ENCODE data around the gene ITGB7. TPM values are rescaled to one million over a fixed set of nuclear protein-coding genes. Genes with fewer than 3 reads are reported as not detected.

ITGB7 gene
- polyA plus RNA-seq, 1 donor (not counting 4 experiments of a cell fraction or from before 2014, with no cell fraction given) = 0.83 TPM

GRCh38 chr12:53210843-53211242 lies 3.8 kb upstream of the ITGB7 start:
- TF ChIP-seq, protein P1, sequence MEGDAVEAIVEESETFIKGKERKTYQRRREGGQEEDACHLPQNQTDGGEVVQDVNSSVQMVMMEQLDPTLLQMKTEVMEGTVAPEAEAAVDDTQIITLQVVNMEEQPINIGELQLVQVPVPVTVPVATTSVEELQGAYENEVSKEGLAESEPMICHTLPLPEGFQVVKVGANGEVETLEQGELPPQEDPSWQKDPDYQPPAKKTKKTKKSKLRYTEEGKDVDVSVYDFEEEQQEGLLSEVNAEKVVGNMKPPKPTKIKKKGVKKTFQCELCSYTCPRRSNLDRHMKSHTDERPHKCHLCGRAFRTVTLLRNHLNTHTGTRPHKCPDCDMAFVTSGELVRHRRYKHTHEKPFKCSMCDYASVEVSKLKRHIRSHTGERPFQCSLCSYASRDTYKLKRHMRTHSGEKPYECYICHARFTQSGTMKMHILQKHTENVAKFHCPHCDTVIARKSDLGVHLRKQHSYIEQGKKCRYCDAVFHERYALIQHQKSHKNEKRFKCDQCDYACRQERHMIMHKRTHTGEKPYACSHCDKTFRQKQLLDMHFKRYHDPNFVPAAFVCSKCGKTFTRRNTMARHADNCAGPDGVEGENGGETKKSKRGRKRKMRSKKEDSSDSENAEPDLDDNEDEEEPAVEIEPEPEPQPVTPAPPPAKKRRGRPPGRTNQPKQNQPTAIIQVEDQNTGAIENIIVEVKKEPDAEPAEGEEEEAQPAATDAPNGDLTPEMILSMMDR (optimal IDR thresholded peaks at IDR 0.05 in 1 of 3, IDR thresholded peaks at IDR 0.05 in 1 of 3, conservative IDR thresholded peaks at IDR 0.05 in 1 of 3; ENCODE audit: extremely low read depth in 1 of 3, insufficient read depth in 2 of 3, low read length in 3 of 3) = no peak
- TF ChIP-seq EZH2 (IDR thresholded peaks at IDR 0.05; ENCODE audit: low read length) = no peak
- no peaks in the 10 kb centered on the region for H3K9me3 ChIP-seq (ENCODE audit: control insufficient read depth, low read depth, low read length)
- FAIRE-seq = no peak
- H4K20me1 ChIP-seq (ENCODE audit: control insufficient read depth, extremely low read depth, insufficient read depth, low read length) = no peaks in the 10 kb centered on the region
- H3K4me1 ChIP-seq (ENCODE audit: control insufficient read depth, extremely low read depth, insufficient read depth, low read length) = peaks cover 5% of the 10 kb centered on the region
- no peak overlapping the region for H3K4me2 ChIP-seq (ENCODE audit: control insufficient read depth, extremely low read depth, insufficient read depth, low read depth, low read length)
- no peak overlapping the region for H3K27ac ChIP-seq (ENCODE audit: control insufficient read depth, insufficient read depth, low read length)
- no peak for DNase-seq (ENCODE audit: low read depth, low spot score)
- no peak overlapping the region for H2AFZ ChIP-seq (ENCODE audit: control insufficient read depth, low read length)
- no peak overlapping the region for H3K9ac ChIP-seq (ENCODE audit: control insufficient read depth, extremely low read depth, insufficient read depth, low read length)
- no peak overlapping the region for H3K4me3 ChIP-seq (ENCODE audit: control insufficient read depth in 2 of 3, extremely low read depth in 1 of 3, insufficient read depth in 2 of 3, low read depth in 1 of 3, low read length in 3 of 3)
- no peaks in the 10 kb centered on the region for H3K27me3 ChIP-seq (ENCODE audit: control insufficient read depth, extremely low read depth, insufficient read depth, low read length)
- no peaks in the 10 kb centered on the region for H3K9me1 ChIP-seq (ENCODE audit: control insufficient read depth, extremely low read depth, insufficient read depth, low read length)
- H3K79me2 ChIP-seq (ENCODE audit: control insufficient read depth, insufficient read depth, low read length) = no peaks in the 10 kb centered on the region
- dilution Hi-C loops (cut with MboI; ENCODE audit: extremely low pct_ligation_motif_present, low sequenced_read_pairs) = no loop called here
- H3K36me3 ChIP-seq (ENCODE audit: control insufficient read depth in 2 of 2, extremely low read depth in 1 of 2, insufficient read depth in 2 of 2, low read length in 2 of 2) = peaks cover 41 to 56% of the 10 kb centered on the region in 2 experiments

DNA sequence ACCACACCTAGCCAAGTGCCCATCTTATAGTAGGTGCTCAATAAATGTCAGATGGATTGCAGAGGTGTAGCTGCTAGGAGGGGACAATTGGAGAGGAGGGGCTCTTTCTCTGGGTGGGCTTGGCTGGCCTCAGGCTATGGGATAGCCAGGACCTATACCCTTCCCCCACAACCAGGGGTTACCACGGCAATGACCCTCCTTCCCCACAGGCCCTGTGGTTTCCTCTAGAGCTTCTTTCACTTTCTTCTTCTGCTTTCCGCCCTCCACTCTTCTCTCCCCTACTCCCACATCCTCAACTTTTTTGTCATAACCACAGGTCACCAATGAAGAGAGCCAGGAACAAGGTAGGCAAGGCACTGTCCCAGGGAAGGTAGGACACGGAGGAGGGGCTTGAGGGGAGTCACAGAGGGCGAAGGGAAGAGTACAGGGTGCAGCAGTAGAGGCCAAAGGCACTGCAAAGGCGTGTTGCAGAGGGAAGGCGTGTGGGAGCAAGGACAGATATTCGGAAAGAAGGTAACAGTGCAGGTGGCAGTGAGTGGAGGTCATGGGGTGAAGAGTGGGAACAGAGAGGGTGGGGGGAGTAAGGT lies 1.9 kb upstream of the ITGB7 start:
- no peak for FAIRE-seq
- dilution Hi-C loops (cut with MboI; ENCODE audit: extremely low pct_ligation_motif_present, low sequenced_read_pairs) = no loop called here
- Histone ChIP-seq H3K27me3 (ENCODE audit: control insufficient read depth, extremely low read depth, insufficient read depth, low read length) (no peaks in the 10 kb centered on the region), H3K9ac (ENCODE audit: control insufficient read depth, extremely low read depth, insufficient read depth, low read length) (no peak overlapping the region), H3K4me3 (ENCODE audit: control insufficient read depth in 2 of 3, extremely low read depth in 1 of 3, insufficient read depth in 2 of 3, low read depth in 1 of 3, low read length in 3 of 3) (no peak overlapping the region), H3K79me2 (ENCODE audit: control insufficient read depth, insufficient read depth, low read length) (no peaks in the 10 kb centered on the region), H3K27ac (ENCODE audit: control insufficient read depth, insufficient read depth, low read length) (no peak overlapping the region), H4K20me1 (ENCODE audit: control insufficient read depth, extremely low read depth, insufficient read depth, low read length) (no peaks in the 10 kb centered on the region), H3K4me1 (ENCODE audit: control insufficient read depth, extremely low read depth, insufficient read depth, low read length) (peaks cover 8% of the 10 kb centered on the region), H3K36me3 (ENCODE audit: control insufficient read depth in 2 of 2, extremely low read depth in 1 of 2, insufficient read depth in 2 of 2, low read length in 2 of 2) (peaks cover 32 to 39% of the 10 kb centered on the region in 2 experiments), H3K9me1 (ENCODE audit: control insufficient read depth, extremely low read depth, insufficient read depth, low read length) (no peaks in the 10 kb centered on the region), H3K4me2 (ENCODE audit: control insufficient read depth, extremely low read depth, insufficient read depth, low read depth, low read length) (no peak overlapping the region), H2AFZ (ENCODE audit: control insufficient read depth, low read length) (no peak overlapping the region), H3K9me3 (ENCODE audit: control insufficient read depth, low read depth, low read length) (no peaks in the 10 kb centered on the region)
- no peak for TF ChIP-seq EZH2 (IDR thresholded peaks at IDR 0.05; ENCODE audit: low read length)
- DNase-seq (ENCODE audit: low read depth, low spot score) = no peak

GRCh38 chr12:53208435-53208834 lies 1.4 kb upstream of the ITGB7 start:
- no peaks in the 10 kb centered on the region for H3K79me2 ChIP-seq (ENCODE audit: control insufficient read depth, insufficient read depth, low read length)
- H3K9ac ChIP-seq (ENCODE audit: control insufficient read depth, extremely low read depth, insufficient read depth, low read length) = no peak overlapping the region
- no peak overlapping the region for H3K27ac ChIP-seq (ENCODE audit: control insufficient read depth, insufficient read depth, low read length)
- no peaks in the 10 kb centered on the region for H3K9me3 ChIP-seq (ENCODE audit: control insufficient read depth, low read depth, low read length)
- peaks cover 8% of the 10 kb centered on the region for H3K4me1 ChIP-seq (ENCODE audit: control insufficient read depth, extremely low read depth, insufficient read depth, low read length)
- FAIRE-seq (no peak), DNase-seq (ENCODE audit: low read depth, low spot score) (no peak)
- H3K9me1 ChIP-seq (ENCODE audit: control insufficient read depth, extremely low read depth, insufficient read depth, low read length) = no peaks in the 10 kb centered on the region
- no peak overlapping the region for H2AFZ ChIP-seq (ENCODE audit: control insufficient read depth, low read length)
- dilution Hi-C loops (cut with MboI; ENCODE audit: extremely low pct_ligation_motif_present, low sequenced_read_pairs) = no loop called here
- H3K4me3 ChIP-seq (ENCODE audit: control insufficient read depth in 2 of 3, extremely low read depth in 1 of 3, insufficient read depth in 2 of 3, low read depth in 1 of 3, low read length in 3 of 3) = no peak overlapping the region
- H3K27me3 ChIP-seq (ENCODE audit: control insufficient read depth, extremely low read depth, insufficient read depth, low read length) = no peaks in the 10 kb centered on the region
- no peaks in the 10 kb centered on the region for H4K20me1 ChIP-seq (ENCODE audit: control insufficient read depth, extremely low read depth, insufficient read depth, low read length)
- H3K36me3 ChIP-seq (ENCODE audit: control insufficient read depth in 2 of 2, extremely low read depth in 1 of 2, insufficient read depth in 2 of 2, low read length in 2 of 2) = peaks cover 29 to 34% of the 10 kb centered on the region in 2 experiments
- TF ChIP-seq EZH2 (IDR thresholded peaks at IDR 0.05; ENCODE audit: low read length) = no peak
- TF ChIP-seq, protein P1 (optimal IDR thresholded peaks at IDR 0.05 in 1 of 3, IDR thresholded peaks at IDR 0.05 in 1 of 3, conservative IDR thresholded peaks at IDR 0.05 in 1 of 3; ENCODE audit: extremely low read depth in 1 of 3, insufficient read depth in 2 of 3, low read length in 3 of 3) = no peak
- H3K4me2 ChIP-seq (ENCODE audit: control insufficient read depth, extremely low read depth, insufficient read depth, low read depth, low read length) = no peak overlapping the region

Measured in keratinocyte (primary cell).